CD14-positive monocyte (primary cell): ENCODE measurements around the gene RPSA. TPM values are rescaled to one million over a fixed set of nuclear protein-coding genes. Genes with fewer than 3 reads are reported as not detected.

Experiments
- DNase-seq, 3 donors: peaks; one replicate each; pipeline ENCODE4 v3.0.0-alpha.2; 2011 to 2022
- H2AFZ ChIP-seq: 2 replicates; pipeline ENCODE4 v1.6.0; 2012; ENCODE audit warnings: mild to moderate bottlenecking, low read depth, low read length, inconsistent platforms; ENCODE audit not compliant: insufficient read depth, poor library complexity, severe bottlenecking
- H3K27ac ChIP-seq, 2 donors: 1 replicate in 1 of 2; 2 replicates in 1 of 2; pipeline ENCODE4 v1.5.1; 2012 to 2013; ENCODE audit warnings: low read length in 2 of 2, control low read depth in 1 of 2, inconsistent platforms in 1 of 2, low read depth in 1 of 2, mild to moderate bottlenecking in 1 of 2
- H3K27me3 ChIP-seq, 2 donors: one replicate each; pipeline versions ENCODE4 v1.6.0 to v1.6.1; 2011 to 2013; ENCODE audit warnings: low read length in 2 of 2; ENCODE audit not compliant: control insufficient read depth in 2 of 2, insufficient read depth in 2 of 2
- H3K36me3 ChIP-seq, 2 donors: replicated peaks in 1 of 2; 1 replicate in 1 of 2; 2 replicates in 1 of 2; pipeline versions ENCODE4 v1.5.1 to v1.6.1; 2012 to 2013; ENCODE audit warnings: low read length in 2 of 2, control low read depth in 1 of 2, inconsistent platforms in 1 of 2, mild to moderate bottlenecking in 1 of 2; ENCODE audit not compliant: insufficient read depth in 2 of 2, control insufficient read depth in 1 of 2
- H3K4me1 ChIP-seq, 2 donors: 1 replicate in 1 of 2; 2 replicates in 1 of 2; pipeline versions ENCODE4 v1.5.1 to v1.6.1; 2012 to 2013; ENCODE audit warnings: low read length in 2 of 2, control low read depth in 1 of 2, inconsistent platforms in 1 of 2, mild to moderate bottlenecking in 1 of 2, moderate library complexity in 1 of 2; ENCODE audit not compliant: insufficient read depth in 2 of 2, control insufficient read depth in 1 of 2
- H3K4me2 ChIP-seq: replicated peaks from 2 replicates; pipeline ENCODE3; 2012; ENCODE audit warnings: low read length, moderate library complexity, mild to moderate bottlenecking; ENCODE audit not compliant: poor library complexity, severe bottlenecking; ENCODE audit errors: extremely low read depth
- H3K4me3 ChIP-seq, 3 experiments: fragments of 200-600 bp in 1 of 3; sonication (generic) in 1 of 3; replicated peaks in 1 of 3; 1 replicate in 2 of 3; 2 replicates in 1 of 3; pipeline ENCODE4 v1.5.1; 2011 to 2013; ENCODE audit warnings: low read length in 3 of 3, mild to moderate bottlenecking in 3 of 3, control low read depth in 2 of 3, low read depth in 2 of 3, inconsistent platforms in 1 of 3, moderate library complexity in 1 of 3
- H3K79me2 ChIP-seq: 2 replicates; pipeline ENCODE4 v1.6.0; 2012; ENCODE audit warnings: mild to moderate bottlenecking, control low read depth, inconsistent platforms, low read length, moderate library complexity; ENCODE audit not compliant: insufficient read depth
- H3K9ac ChIP-seq: 2 replicates; pipeline ENCODE4 v1.6.0; 2017; ENCODE audit warnings: low read length, mild to moderate bottlenecking; ENCODE audit not compliant: insufficient read depth, poor library complexity, severe bottlenecking
- H3K9me3 ChIP-seq, 2 donors: replicated peaks in 1 of 2; 1 replicate in 1 of 2; 2 replicates in 1 of 2; pipeline versions ENCODE4 v1.5.1 to v1.6.1; 2012 to 2013; ENCODE audit warnings: low read length in 2 of 2, control low read depth in 1 of 2; ENCODE audit not compliant: control insufficient read depth in 1 of 2, insufficient read depth in 1 of 2
- H4K20me1 ChIP-seq: 2 replicates; pipeline ENCODE4 v1.6.0; 2012; ENCODE audit warnings: mild to moderate bottlenecking, low read length, control low read depth, moderate library complexity; ENCODE audit not compliant: insufficient read depth
- H3K27ac Mint-ChIP-seq, 7 donors: one replicate each; pipeline ENCODE4 v1.8.0; 2020; ENCODE audit warnings: mild to moderate bottlenecking in 7 of 7, mixed read lengths in 7 of 7, moderate library complexity in 6 of 7, inconsistent platforms in 2 of 7
- H3K27me3 Mint-ChIP-seq, 3 donors: one replicate each; pipeline ENCODE4 v1.8.0; 2021 to 2022; ENCODE audit warnings: low read depth in 3 of 3, mild to moderate bottlenecking in 3 of 3, mixed read lengths in 3 of 3, moderate library complexity in 3 of 3, inconsistent platforms in 1 of 3
- H3K36me3 Mint-ChIP-seq, 2 donors: one replicate each; pipeline ENCODE4 v1.8.0; 2020; ENCODE audit warnings: mixed read lengths in 2 of 2, inconsistent platforms in 1 of 2, mild to moderate bottlenecking in 1 of 2
- H3K4me1 Mint-ChIP-seq: one replicate; pipeline ENCODE4 v1.8.0; 2020; ENCODE audit warnings: mild to moderate bottlenecking, mixed read lengths
- H3K4me3 Mint-ChIP-seq, 2 donors: one replicate each; pipeline ENCODE4 v1.8.0; 2020; ENCODE audit warnings: mild to moderate bottlenecking in 2 of 2, mixed read lengths in 2 of 2, moderate library complexity in 1 of 2
- H3K9me3 Mint-ChIP-seq, 7 donors: one replicate each; pipeline ENCODE4 v1.8.0; 2020 to 2022; ENCODE audit warnings: mixed read lengths in 7 of 7, mild to moderate bottlenecking in 6 of 7, moderate library complexity in 6 of 7, inconsistent platforms in 2 of 7
- WGBS: methylation state at CpG from one replicate; pipeline ENCODE4 v1.1.5; 2013; ENCODE audit warnings: missing lambda C conversion rate; ENCODE audit not compliant: insufficient coverage; 5-methylcytosine and 5-hydroxymethylcytosine counted together
- intact Hi-C, 2 donors: fragments of 100-400 bp; cut with micrococcal nuclease; formaldehyde crosslinking; loops; one replicate each; pipeline versions ENCODE4 v1.15.0 to v1.15.1; 2023
- polyA plus RNA-seq, 3 donors: library from polyadenylated mRNA; depleted of rRNA in 1 of 3; unstranded in 2 of 3; stranded (reverse) in 1 of 3; fragments of 300-500 nt in 2 of 3; fragments of >200 nt in 1 of 3; fragmentation: Illumina TruSeq in 2 of 3; gene quantifications; 1 replicate in 2 of 3; 2 replicates in 1 of 3; pipeline ENCODE4 v1.2.3, GENCODE V29; 2012 to 2021
- TF ChIP-seq, protein P1 (sequence below): fragments of 200-600 bp; IDR thresholded peaks from one replicate; pipeline ENCODE4 v1.8.0; 2022; ENCODE audit warnings: antibody characterized with exemption, mild to moderate bottlenecking

RPSA gene
- polyA plus RNA-seq, 3 donors = 172 to 574 (median 219) TPM

- H2AFZ ChIP-seq = no peak overlapping the region
- peak overlapping the region in 1 of 7 donors; percentile 50 for H3K27ac Mint-ChIP-seq
- WGBS = 67% methylated on average over 2 of the region's 13 CpGs
Measured at GRCh38 chr3:39447637-39448483, 41.3 kb downstream of the RPSA start.

GRCh38 chr3:39448506-39449233 is 42.1 kb downstream of the RPSA start:
- DNase-seq = no peak
- H3K9me3 Mint-ChIP-seq = no peaks in the 10 kb centered on the region
- peak overlapping the region in 1 of 7 donors; percentile 50 for H3K27ac Mint-ChIP-seq
- Histone ChIP-seq H3K36me3 (no peaks in the 10 kb centered on the region), H4K20me1 (no peaks in the 10 kb centered on the region), H3K79me2 (no peaks in the 10 kb centered on the region), H3K9ac (no peak overlapping the region), H3K4me3 (no peak overlapping the region), H3K4me2 (no peak overlapping the region), H3K27me3 (no peaks in the 10 kb centered on the region), H3K27ac (no peak overlapping the region), H3K4me1 (no peaks in the 10 kb centered on the region), H2AFZ (no peak overlapping the region), H3K9me3 (no peaks in the 10 kb centered on the region)
- no peaks in the 10 kb centered on the region for H3K36me3 Mint-ChIP-seq
- peaks cover 3% of the 10 kb centered on the region for H3K4me1 Mint-ChIP-seq
- WGBS = 71% methylated on average over 1 of the region's 10 CpGs
- intact Hi-C loops = no loop called here
- TF ChIP-seq, protein P1, sequence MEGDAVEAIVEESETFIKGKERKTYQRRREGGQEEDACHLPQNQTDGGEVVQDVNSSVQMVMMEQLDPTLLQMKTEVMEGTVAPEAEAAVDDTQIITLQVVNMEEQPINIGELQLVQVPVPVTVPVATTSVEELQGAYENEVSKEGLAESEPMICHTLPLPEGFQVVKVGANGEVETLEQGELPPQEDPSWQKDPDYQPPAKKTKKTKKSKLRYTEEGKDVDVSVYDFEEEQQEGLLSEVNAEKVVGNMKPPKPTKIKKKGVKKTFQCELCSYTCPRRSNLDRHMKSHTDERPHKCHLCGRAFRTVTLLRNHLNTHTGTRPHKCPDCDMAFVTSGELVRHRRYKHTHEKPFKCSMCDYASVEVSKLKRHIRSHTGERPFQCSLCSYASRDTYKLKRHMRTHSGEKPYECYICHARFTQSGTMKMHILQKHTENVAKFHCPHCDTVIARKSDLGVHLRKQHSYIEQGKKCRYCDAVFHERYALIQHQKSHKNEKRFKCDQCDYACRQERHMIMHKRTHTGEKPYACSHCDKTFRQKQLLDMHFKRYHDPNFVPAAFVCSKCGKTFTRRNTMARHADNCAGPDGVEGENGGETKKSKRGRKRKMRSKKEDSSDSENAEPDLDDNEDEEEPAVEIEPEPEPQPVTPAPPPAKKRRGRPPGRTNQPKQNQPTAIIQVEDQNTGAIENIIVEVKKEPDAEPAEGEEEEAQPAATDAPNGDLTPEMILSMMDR = no peak
- peaks cover 2 to 8% (median 4%) of the 10 kb centered on the region in 3 donors for H3K27me3 Mint-ChIP-seq
- H3K4me3 Mint-ChIP-seq = no peak overlapping the region

More at GRCh38 chr3:39447637-39448483, 41.3 kb downstream of the RPSA start:
- Histone ChIP-seq H3K27ac (no peak overlapping the region), H3K27me3 (no peaks in the 10 kb centered on the region), H3K9ac (no peak overlapping the region), H3K4me2 (no peak overlapping the region), H3K79me2 (no peaks in the 10 kb centered on the region), H3K4me1 (no peaks in the 10 kb centered on the region), H3K36me3 (no peaks in the 10 kb centered on the region), H3K4me3 (no peak overlapping the region), H3K9me3 (no peaks in the 10 kb centered on the region), H4K20me1 (no peaks in the 10 kb centered on the region)
- TF ChIP-seq, protein P1 = peak; percentile 86
- H3K36me3 Mint-ChIP-seq = no peaks in the 10 kb centered on the region
- intact Hi-C loops = no loop called here
- no peak overlapping the region for H3K4me3 Mint-ChIP-seq
- H3K9me3 Mint-ChIP-seq = no peaks in the 10 kb centered on the region
- peaks cover 3% of the 10 kb centered on the region for H3K4me1 Mint-ChIP-seq
- H3K27me3 Mint-ChIP-seq = peaks cover 0 to 5% (median 4%) of the 10 kb centered on the region in 3 donors
- peak; percentile 34 to 71 (median 55) for DNase-seq
